ENCODE results near the gene IGFLR1. TPM values are rescaled to one million over a fixed set of nuclear protein-coding genes. Genes with fewer than 3 reads are reported as not detected.

IGFLR1 gene
- total and polyA plus RNA-seq, 2 of the 4 experiments (the other 2 are of a cell fraction), result 0.72 to 2.7 TPM

DNA sequence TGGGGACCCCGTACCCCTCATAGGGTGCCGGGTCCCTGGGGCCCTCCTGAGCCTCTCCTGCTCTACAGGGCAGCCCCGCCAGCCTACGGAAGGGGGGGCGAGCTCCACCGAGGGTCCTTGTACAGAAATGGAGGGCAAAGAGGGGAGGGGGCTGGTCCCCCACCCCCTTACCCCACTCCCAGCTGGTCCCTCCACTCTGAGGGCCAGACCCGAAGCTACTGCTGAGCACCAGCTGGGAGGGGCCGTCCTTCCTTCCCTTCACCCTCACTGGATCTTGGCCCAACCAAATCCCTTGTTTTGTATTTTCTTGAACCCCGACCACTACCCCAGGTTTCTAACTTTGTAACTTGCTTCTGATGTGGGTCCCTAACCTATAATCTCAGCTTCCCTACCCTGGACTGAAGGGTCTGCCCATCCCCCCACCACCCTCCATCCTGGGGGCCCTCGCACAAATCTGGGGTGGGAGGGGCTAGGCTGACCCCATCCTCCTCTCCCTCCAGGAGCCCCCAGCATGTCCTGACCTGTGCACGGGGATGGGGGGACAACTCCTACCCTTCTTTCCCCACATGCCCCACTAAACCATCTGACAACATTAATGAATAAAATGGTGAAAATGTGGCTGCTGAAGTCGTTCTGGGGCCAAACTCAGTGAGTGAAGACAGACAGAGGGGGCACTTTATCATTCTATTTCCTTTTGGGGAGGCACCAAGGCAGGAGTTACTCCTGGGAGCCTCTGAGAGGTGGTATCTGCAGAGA is 46.1 kb upstream of the IGFLR1 start:
- Histone ChIP-seq H3K4ac (ENCODE audit: low read depth, low read length) (no peak overlapping the region), H4K20me1 (ENCODE audit: insufficient read depth, low read length) (no peaks in the 10 kb centered on the region), H3K56ac (ENCODE audit: extremely low read depth, insufficient read depth, low read length) (no peak overlapping the region), H3K36me3 (ENCODE audit: control insufficient read depth, insufficient read depth, low read length) (no peaks in the 10 kb centered on the region; the same call in 1 of the 2 replicates), H2AK9ac (replicated peaks; ENCODE audit: low read depth, low read length, poor library complexity) (no peak overlapping the region), H2BK120ac (ENCODE audit: low read depth, low read length) (no peak overlapping the region), H2BK20ac (ENCODE audit: low read depth, low read length) (no peak overlapping the region), H2BK15ac (ENCODE audit: low read depth, low read length) (no peak overlapping the region), H4K8ac (ENCODE audit: low read depth in 2 of 2, low read length in 2 of 2) (no peak overlapping the region), H3K4me3 (ENCODE audit: insufficient read depth, low read depth, low read length) (no peak overlapping the region), H3K4me1 (ENCODE audit: control insufficient read depth, insufficient read depth, low read length) (no peaks in the 10 kb centered on the region), H3K14ac (replicated peaks; ENCODE audit: low read depth, low read length) (no peak overlapping the region), H3K79me1 (ENCODE audit: low read depth in 1 of 2, low read length in 2 of 2) (no peaks in the 10 kb centered on the region), H3K18ac (ENCODE audit: low read depth, low read length) (no peak overlapping the region), H3K9ac (ENCODE audit: low read depth, low read length) (no peak overlapping the region), H3K9me3 (ENCODE audit: control insufficient read depth, insufficient read depth, low read length) (no peaks in the 10 kb centered on the region), H4K5ac (ENCODE audit: low read depth, low read length) (no peak overlapping the region), H3K23ac (ENCODE audit: low read depth, low read length) (no peak overlapping the region), H3K9me1 (ENCODE audit: insufficient read depth, low read length) (no peaks in the 10 kb centered on the region), H3K27me3 (ENCODE audit: control insufficient read depth, insufficient read depth, low read length) (no peaks in the 10 kb centered on the region), H2BK5ac (ENCODE audit: low read depth, low read length, poor library complexity, severe bottlenecking) (no peak overlapping the region), H3K4me2 (ENCODE audit: low read depth, low read length) (no peak overlapping the region), H2AK5ac (ENCODE audit: low read depth, low read length) (no peak overlapping the region), H4K91ac (ENCODE audit: insufficient read depth, low read depth, low read length) (no peak overlapping the region), H3K27ac (ENCODE audit: insufficient read depth, low read length) (no peak overlapping the region), H2AFZ (replicated peaks; ENCODE audit: low read length, poor library complexity) (no peak overlapping the region)
- ATAC-seq (ENCODE audit: low read depth), result no peak
- dilution Hi-C loops (cut with HindIII; ENCODE audit: low sequenced_read_pairs, unreplicated experiment), result no loop called here
- BruUV-seq (replicated peaks), result no TSS peak
- in situ Hi-C loops (cut with MboI; ENCODE audit: low sequenced_read_pairs), result no loop called here
- ChIA-PET CTCF (no interaction called here), POLR2A (ENCODE audit: unreplicated experiment) (no interaction called here)
- TF ChIP-seq, protein P1, sequence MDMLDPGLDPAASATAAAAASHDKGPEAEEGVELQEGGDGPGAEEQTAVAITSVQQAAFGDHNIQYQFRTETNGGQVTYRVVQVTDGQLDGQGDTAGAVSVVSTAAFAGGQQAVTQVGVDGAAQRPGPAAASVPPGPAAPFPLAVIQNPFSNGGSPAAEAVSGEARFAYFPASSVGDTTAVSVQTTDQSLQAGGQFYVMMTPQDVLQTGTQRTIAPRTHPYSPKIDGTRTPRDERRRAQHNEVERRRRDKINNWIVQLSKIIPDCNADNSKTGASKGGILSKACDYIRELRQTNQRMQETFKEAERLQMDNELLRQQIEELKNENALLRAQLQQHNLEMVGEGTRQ (IDR thresholded peaks at IDR 0.05; ENCODE audit: low read depth, low read length), result no peak
- no peak for TF ChIP-seq FOS (IDR thresholded peaks at IDR 0.05; ENCODE audit: low read depth, low read length)
- WGBS, 2 experiments (ENCODE audit: extremely low coverage in 2 of 2, insufficient read length in 1 of 2), result 87% methylated on average over 3 of the region's 12 CpGs; no CpG with 5 or more reads in 1 of the 2 experiments
- DNase-seq, result no peak
- intact Hi-C loops (cut with micrococcal nuclease), result no loop called here
